Measurements from ENCODE around the gene INTS7.
"Not testable (repeated sequence)": the region's sequence is repeated elsewhere in the genome, so short reads cannot be mapped to it uniquely, and the experiment has no call there.

INTS7 gene

GRCh38 chr1:211985556-211986264 is 49.6 kb downstream of the INTS7 start:
- H2AFZ ChIP-seq (ENCODE audit: low read length, unreplicated experiment), result no peak overlapping the region
- H3K27ac ChIP-seq (ENCODE audit: low read depth, low read length), result no peak overlapping the region
- no peaks in the 10 kb centered on the region for H3K79me2 ChIP-seq (ENCODE audit: control insufficient read depth, insufficient read depth, low read length, unreplicated experiment)
- H3K4me1 ChIP-seq (ENCODE audit: control insufficient read depth, insufficient read depth, low read length, unreplicated experiment), result no peaks in the 10 kb centered on the region
- no peak overlapping the region for H3K4me3 ChIP-seq (ENCODE audit: low read depth, low read length)
- H3K27me3 ChIP-seq (ENCODE audit: insufficient read depth, low read length), result no peaks in the 10 kb centered on the region
- peaks cover 7% of the 10 kb centered on the region; the same call in 1 of the 2 replicates for H3K36me3 ChIP-seq (ENCODE audit: insufficient read depth, low read length)

GRCh38 chr1:211978596-211978995 is 56.8 kb downstream of the INTS7 start:
- H3K79me2 ChIP-seq (ENCODE audit: control insufficient read depth, insufficient read depth, low read length, unreplicated experiment), result no peaks in the 10 kb centered on the region
- H3K4me3 ChIP-seq (ENCODE audit: low read depth, low read length), result no peak overlapping the region
- no peak overlapping the region for H2AFZ ChIP-seq (ENCODE audit: low read length, unreplicated experiment)
- H3K36me3 ChIP-seq (ENCODE audit: insufficient read depth, low read length), result peaks cover 20% of the 10 kb centered on the region
- H3K4me1 ChIP-seq (ENCODE audit: control insufficient read depth, insufficient read depth, low read length, unreplicated experiment), result no peaks in the 10 kb centered on the region
- no peaks in the 10 kb centered on the region for H3K27me3 ChIP-seq (ENCODE audit: insufficient read depth, low read length)
- no peak overlapping the region for H3K27ac ChIP-seq (ENCODE audit: low read depth, low read length)

GRCh38 chr1:211975152-211975941 is 60.0 kb downstream of the INTS7 start:
- no peaks in the 10 kb centered on the region for H3K4me1 ChIP-seq (ENCODE audit: control insufficient read depth, insufficient read depth, low read length, unreplicated experiment)

GRCh38 chr1:211973541-211973940 is 61.8 kb downstream of the INTS7 start:
- H3K36me3 ChIP-seq (ENCODE audit: insufficient read depth, low read length), result peaks cover 8% of the 10 kb centered on the region; the same call in 1 of the 2 replicates
- no peaks in the 10 kb centered on the region for H3K27me3 ChIP-seq (ENCODE audit: insufficient read depth, low read length)
- no peak overlapping the region for H3K27ac ChIP-seq (ENCODE audit: low read depth, low read length)
- H2AFZ ChIP-seq (ENCODE audit: low read length, unreplicated experiment), result no peak overlapping the region
- H3K79me2 ChIP-seq (ENCODE audit: control insufficient read depth, insufficient read depth, low read length, unreplicated experiment), result no peaks in the 10 kb centered on the region
- no peaks in the 10 kb centered on the region for H3K4me1 ChIP-seq (ENCODE audit: control insufficient read depth, insufficient read depth, low read length, unreplicated experiment)
- no peak overlapping the region for H3K4me3 ChIP-seq (ENCODE audit: low read depth, low read length)

More at GRCh38 chr1:211975152-211975941, 60.0 kb downstream of the INTS7 start:
- Histone ChIP-seq H3K27ac (ENCODE audit: low read depth, low read length) (no peak overlapping the region), H3K36me3 (ENCODE audit: insufficient read depth, low read length) (peaks cover 17% of the 10 kb centered on the region), H3K4me3 (ENCODE audit: low read depth, low read length) (no peak overlapping the region), H2AFZ (ENCODE audit: low read length, unreplicated experiment) (no peak overlapping the region), H3K79me2 (ENCODE audit: control insufficient read depth, insufficient read depth, low read length, unreplicated experiment) (no peaks in the 10 kb centered on the region), H3K27me3 (ENCODE audit: insufficient read depth, low read length) (no peaks in the 10 kb centered on the region)

- H3K4me1 ChIP-seq (ENCODE audit: control insufficient read depth, insufficient read depth, low read length, unreplicated experiment), result no peaks in the 10 kb centered on the region
- H3K79me2 ChIP-seq (ENCODE audit: control insufficient read depth, insufficient read depth, low read length, unreplicated experiment), result no peaks in the 10 kb centered on the region
- no peak overlapping the region for H3K27ac ChIP-seq (ENCODE audit: low read depth, low read length)
- no peak overlapping the region for H2AFZ ChIP-seq (ENCODE audit: low read length, unreplicated experiment)
- no peaks in the 10 kb centered on the region for H3K27me3 ChIP-seq (ENCODE audit: insufficient read depth, low read length)
- H3K4me3 ChIP-seq (ENCODE audit: low read depth, low read length), result no peak overlapping the region
- peaks cover 3% of the 10 kb centered on the region for H3K36me3 ChIP-seq (ENCODE audit: insufficient read depth, low read length)
These were observed 67.0 kb downstream of the INTS7 start for GRCh38 chr1:211968200-211968834.

GRCh38 chr1:211967704-211968103 is 67.7 kb downstream of the INTS7 start:
- Histone ChIP-seq H3K4me3 (ENCODE audit: low read depth, low read length) (no peak overlapping the region), H3K27ac (ENCODE audit: low read depth, low read length) (no peak overlapping the region), H2AFZ (ENCODE audit: low read length, unreplicated experiment) (no peak overlapping the region), H3K4me1 (ENCODE audit: control insufficient read depth, insufficient read depth, low read length, unreplicated experiment) (no peaks in the 10 kb centered on the region), H3K27me3 (ENCODE audit: insufficient read depth, low read length) (no peaks in the 10 kb centered on the region), H3K36me3 (ENCODE audit: insufficient read depth, low read length) (peaks cover 6% of the 10 kb centered on the region), H3K79me2 (ENCODE audit: control insufficient read depth, insufficient read depth, low read length, unreplicated experiment) (no peaks in the 10 kb centered on the region)

- no peaks in the 10 kb centered on the region for H3K79me2 ChIP-seq (ENCODE audit: control insufficient read depth, insufficient read depth, low read length, unreplicated experiment)
- no peak overlapping the region for H3K4me3 ChIP-seq (ENCODE audit: low read depth, low read length)
- no peaks in the 10 kb centered on the region for H3K4me1 ChIP-seq (ENCODE audit: control insufficient read depth, insufficient read depth, low read length, unreplicated experiment)
- H3K27ac ChIP-seq (ENCODE audit: low read depth, low read length), result no peak overlapping the region
- no peaks in the 10 kb centered on the region for H3K27me3 ChIP-seq (ENCODE audit: insufficient read depth, low read length)
- H3K36me3 ChIP-seq (ENCODE audit: insufficient read depth, low read length), result peaks cover 11% of the 10 kb centered on the region
- H2AFZ ChIP-seq (ENCODE audit: low read length, unreplicated experiment), result no peak overlapping the region
These were observed 70.1 kb downstream of the INTS7 start for GRCh38 chr1:211965108-211965805.

GRCh38 chr1:211959680-211960079 is 75.7 kb downstream of the INTS7 start:
- no peak overlapping the region for H3K27ac ChIP-seq (ENCODE audit: low read depth, low read length)
- no peaks in the 10 kb centered on the region for H3K4me1 ChIP-seq (ENCODE audit: control insufficient read depth, insufficient read depth, low read length, unreplicated experiment)
- no peak overlapping the region for H2AFZ ChIP-seq (ENCODE audit: low read length, unreplicated experiment)
- no peaks in the 10 kb centered on the region for H3K27me3 ChIP-seq (ENCODE audit: insufficient read depth, low read length)
- H3K36me3 ChIP-seq (ENCODE audit: insufficient read depth, low read length), result peaks cover 24% of the 10 kb centered on the region
- H3K79me2 ChIP-seq (ENCODE audit: control insufficient read depth, insufficient read depth, low read length, unreplicated experiment), result no peaks in the 10 kb centered on the region
- H3K4me3 ChIP-seq (ENCODE audit: low read depth, low read length), result no peak overlapping the region

- H2AFZ ChIP-seq (ENCODE audit: low read length, unreplicated experiment), result no peak overlapping the region
- no peak overlapping the region for H3K4me3 ChIP-seq (ENCODE audit: low read depth, low read length)
- no peaks in the 10 kb centered on the region for H3K79me2 ChIP-seq (ENCODE audit: control insufficient read depth, insufficient read depth, low read length, unreplicated experiment)
- H3K27ac ChIP-seq (ENCODE audit: low read depth, low read length), result no peak overlapping the region
- no peaks in the 10 kb centered on the region for H3K27me3 ChIP-seq (ENCODE audit: insufficient read depth, low read length)
- no peaks in the 10 kb centered on the region for H3K4me1 ChIP-seq (ENCODE audit: control insufficient read depth, insufficient read depth, low read length, unreplicated experiment)
- peaks cover 24% of the 10 kb centered on the region for H3K36me3 ChIP-seq (ENCODE audit: insufficient read depth, low read length)
These were observed 76.1 kb downstream of the INTS7 start for GRCh38 chr1:211959221-211959620.

- H3K79me2 ChIP-seq (ENCODE audit: control insufficient read depth, insufficient read depth, low read length, unreplicated experiment); H3K27ac ChIP-seq (ENCODE audit: low read depth, low read length); H2AFZ ChIP-seq (ENCODE audit: low read length, unreplicated experiment); H3K27me3 ChIP-seq (ENCODE audit: insufficient read depth, low read length); H3K4me3 ChIP-seq (ENCODE audit: low read depth, low read length): not testable (repeated sequence)
- peaks cover 14% of the 10 kb centered on the region for H3K4me1 ChIP-seq (ENCODE audit: control insufficient read depth, insufficient read depth, low read length, unreplicated experiment)
- peaks cover 13% of the 10 kb centered on the region; the same call in 1 of the 2 replicates for H3K36me3 ChIP-seq (ENCODE audit: insufficient read depth, low read length)
These were observed 81.3 kb downstream of the INTS7 start for GRCh38 chr1:211954028-211954427.

All from ACC112 (cell line).